ENCODE data around the gene ACTG1.
A peak's percentile ranks its signal among the peaks of the same experiment; 100 is the strongest.

Gene ACTG1

GRCh38 chr17:81492202-81492601, 20.4 kb downstream of the ACTG1 start:
- DNase-seq = no peak

- no peak for DNase-seq
Measured at GRCh38 chr17:81491761-81492160, 20.8 kb downstream of the ACTG1 start.

DNA sequence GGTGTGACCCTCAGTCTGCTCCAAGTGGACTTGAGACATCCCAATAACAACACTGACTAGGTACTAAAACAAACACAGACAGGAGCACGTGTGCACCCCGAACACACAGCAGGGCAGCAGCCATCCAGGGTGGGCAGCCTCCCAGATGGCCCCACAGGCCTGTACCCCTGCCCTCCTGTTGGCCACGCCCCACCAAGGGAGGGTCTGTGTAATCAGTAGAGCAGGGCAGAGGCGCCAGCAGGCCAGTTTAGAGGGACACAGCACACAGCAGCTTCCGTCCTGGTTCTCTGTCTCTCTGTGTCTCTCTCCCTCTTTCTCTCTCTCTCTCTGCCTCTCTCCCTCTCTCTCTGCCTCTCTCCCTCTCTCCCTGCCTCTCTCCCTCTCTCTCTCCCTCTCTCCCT, 21.4 kb downstream of the ACTG1 start:
- DNase-seq = no peak

GRCh38 chr17:81489998-81490992, 22.3 kb downstream of the ACTG1 start:
- DNase-seq = no peak

- no peak for DNase-seq
Measured at GRCh38 chr17:81489012-81489997, 23.3 kb downstream of the ACTG1 start.

- DNase-seq = no peak
Measured at GRCh38 chr17:81488276-81488860, 24.2 kb downstream of the ACTG1 start.

GRCh38 chr17:81487487-81488275, 24.9 kb downstream of the ACTG1 start:
- peak; percentile 85 for DNase-seq

DNA sequence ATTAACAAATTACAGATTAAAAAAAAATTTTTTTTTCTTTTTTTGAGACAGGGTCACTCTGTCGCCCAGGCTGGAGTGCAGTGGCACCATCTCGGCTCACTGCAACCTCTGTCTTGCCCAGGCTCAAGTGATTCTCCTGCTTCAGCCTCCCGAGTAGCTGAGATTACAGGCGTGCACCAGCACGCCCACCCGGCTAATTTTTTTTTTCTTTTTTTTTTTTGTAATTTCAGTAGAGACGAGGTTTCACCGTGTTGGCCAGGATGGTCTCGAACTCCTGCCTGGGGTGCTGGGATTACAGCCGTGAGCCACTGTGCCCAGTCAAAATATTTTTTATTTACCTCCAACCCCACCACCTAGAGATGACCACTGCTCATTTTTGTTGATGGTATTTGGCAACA, 25.5 kb downstream of the ACTG1 start:
- no peak for DNase-seq

DNA sequence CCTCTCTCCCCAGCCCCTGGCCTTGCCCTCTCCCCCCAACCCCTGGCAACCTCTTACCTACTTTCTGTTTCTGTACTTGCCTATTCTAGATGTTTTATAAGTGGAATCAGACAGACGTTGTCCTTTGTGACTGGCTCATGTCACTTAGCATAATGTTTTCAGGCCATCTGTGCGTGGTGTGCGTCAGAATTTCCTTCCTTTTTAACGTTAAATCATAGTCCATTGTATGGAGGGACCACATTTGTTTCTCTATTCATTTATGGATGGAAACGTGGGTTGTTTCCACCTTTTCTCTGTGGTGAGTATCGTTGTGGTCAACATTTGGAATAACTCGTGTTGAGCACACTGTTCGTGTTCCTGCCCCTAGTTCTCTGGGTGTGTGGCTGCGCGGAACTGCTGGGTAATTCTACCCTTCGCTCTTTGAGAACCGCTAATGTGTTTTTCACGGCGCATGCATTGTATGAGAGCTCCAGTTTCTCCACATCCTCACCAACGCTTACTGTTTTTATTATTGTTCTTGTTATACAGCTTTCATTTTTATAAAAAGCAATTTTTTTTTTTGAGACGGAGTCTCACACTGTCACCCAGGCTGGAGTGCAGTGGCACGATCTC, 26.3 kb downstream of the ACTG1 start:
- peak; percentile 31 for DNase-seq

DNA sequence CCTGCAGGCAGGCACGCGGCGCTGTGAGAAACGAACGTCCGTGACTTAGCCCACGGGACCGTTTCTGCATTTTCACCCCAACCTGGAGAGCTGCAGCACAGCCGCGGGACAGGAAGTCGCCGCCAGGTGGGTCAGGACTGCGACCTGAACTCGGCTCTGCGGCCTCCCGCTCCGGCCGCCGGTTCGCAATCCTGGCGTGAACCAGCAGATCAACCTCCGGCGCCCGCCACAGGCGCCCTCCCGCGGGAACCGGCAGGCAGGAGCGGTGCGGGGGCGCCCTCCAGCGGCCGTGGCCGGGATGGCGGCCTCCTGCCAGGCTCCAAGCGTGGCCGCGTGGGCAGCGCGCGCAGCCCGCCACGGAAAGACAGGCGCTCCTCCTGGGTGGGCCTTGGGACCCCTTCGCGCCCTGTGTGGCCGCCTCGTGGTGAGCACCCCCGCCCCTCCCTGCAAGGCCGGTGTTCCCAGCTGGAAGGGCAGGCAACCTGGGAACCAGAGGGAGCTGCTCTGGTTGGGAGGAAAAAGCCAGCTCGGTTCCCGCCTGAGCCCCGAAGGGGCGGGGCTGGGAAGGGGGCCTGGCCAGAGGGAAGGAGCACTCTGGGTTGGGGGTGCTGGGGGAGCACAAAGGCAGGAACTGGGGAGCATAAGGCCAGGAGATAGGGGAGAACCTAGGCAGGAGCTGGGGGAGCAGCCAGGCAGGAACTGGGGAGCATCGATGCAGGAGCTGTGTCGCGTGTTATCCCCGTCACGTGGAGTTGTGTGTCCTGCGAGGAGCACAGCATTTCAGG, 28.2 kb downstream of the ACTG1 start:
- peak; percentile 90 for DNase-seq

DNA sequence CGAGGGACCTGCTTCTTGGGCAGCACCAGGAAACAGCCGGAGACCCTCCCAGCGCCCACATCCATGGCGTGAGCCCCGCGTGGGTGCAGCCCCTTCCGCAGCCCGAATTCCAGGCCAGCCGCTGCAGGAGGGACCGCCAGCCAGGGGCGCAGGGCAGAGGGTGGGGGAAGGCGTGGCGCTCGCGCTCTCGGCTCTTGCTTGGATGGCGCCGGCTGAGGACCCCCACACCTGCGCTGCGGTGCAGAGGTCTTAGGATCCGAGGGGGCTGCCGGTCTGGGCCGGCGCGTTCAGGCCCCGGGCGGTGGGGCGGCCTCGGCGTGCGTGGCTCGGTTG, 28.8 kb downstream of the ACTG1 start:
- DNase-seq = no peak

DNA sequence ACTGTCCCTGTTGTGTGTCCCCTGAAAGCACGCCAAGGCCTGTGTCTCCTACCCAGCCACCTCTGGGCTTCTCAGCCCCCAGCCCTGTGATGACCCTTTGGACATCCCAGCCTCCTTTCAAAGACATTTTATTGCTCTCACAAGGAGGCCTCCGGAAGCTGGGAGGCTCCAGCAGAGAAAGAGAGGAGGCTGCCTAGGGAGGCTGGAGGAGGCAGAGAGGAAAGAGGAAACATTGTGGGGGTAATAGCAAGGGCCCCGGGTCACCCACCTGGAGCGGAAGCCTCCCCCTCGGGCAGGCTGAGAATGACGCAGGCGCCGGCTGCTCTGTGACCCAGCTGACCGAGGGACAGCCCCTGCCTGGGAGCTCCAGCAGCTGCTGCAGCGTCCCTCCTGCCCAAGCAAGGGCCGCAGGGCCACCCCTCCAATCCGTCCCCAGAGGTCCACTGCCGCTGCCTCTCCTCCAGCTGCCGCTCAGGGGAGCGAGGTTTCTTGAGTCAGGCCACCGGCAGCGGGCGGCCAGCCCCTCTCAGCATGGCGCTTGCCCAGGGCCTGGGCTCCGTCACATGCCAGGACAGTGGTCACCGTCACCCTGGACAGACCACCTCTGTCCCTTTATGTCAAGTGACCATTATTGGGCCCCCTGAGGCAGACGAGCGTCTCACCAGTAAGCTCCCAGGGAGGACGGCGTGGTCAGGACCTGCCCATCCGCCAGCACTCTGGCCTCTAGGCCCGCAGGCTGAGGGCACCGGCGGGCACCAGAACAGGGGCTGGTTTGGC, 29.3 kb downstream of the ACTG1 start:
- DNase-seq = peak; percentile 59

- no peak for DNase-seq
Measured at GRCh38 chr17:81482673-81483072, 29.9 kb downstream of the ACTG1 start.

GRCh38 chr17:81481815-81482505, 30.6 kb downstream of the ACTG1 start:
- no peak for DNase-seq

- peak; percentile 70 for DNase-seq
Measured at GRCh38 chr17:81481073-81481799, 31.4 kb downstream of the ACTG1 start.

DNA sequence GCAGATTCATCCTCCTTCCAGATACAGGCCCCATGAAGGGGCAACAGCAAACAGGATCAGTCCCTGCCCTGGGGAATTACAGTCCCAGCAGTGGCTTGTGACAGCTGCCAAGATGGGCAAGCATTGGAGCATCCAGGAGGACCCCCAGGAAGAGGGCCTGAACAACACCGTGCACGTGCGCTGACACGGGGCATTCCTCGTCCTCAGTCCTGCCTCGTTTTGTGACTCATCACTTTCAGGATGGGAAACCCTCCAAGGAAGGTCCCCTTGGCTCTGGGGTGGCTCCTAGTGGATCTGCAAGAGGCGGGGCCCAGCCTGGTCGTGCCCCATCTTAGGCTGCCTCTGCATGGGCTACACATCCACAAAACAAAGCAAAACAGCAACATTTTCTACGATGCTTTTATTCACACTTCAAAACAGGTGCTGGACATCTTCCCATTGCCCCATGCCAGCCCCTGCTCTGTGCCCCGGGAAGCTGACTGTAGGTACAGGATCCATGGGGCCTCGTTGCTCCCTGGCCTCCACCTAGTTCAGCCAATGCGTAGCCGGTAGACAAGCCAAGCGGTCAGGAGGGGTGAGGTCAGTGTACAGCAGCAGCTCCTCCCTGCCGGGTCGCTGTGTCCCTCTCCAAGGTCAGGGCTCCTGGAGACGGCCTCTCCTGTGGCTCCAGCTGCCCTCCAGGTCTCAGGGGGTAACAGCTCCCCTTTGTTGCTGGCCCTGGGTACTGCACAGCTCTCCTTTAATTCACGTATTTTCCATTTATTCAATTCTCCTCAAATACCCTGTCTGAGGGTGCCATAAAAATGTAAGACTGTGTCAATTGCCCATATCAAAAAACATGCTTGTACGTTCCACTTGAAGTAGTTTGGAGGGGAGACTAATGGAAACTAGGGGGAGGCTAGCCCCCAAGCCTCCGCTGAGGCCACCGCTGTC, 32.2 kb downstream of the ACTG1 start:
- no peak for DNase-seq

GRCh38 chr17:81479175-81480071, 33.2 kb downstream of the ACTG1 start:
- DNase-seq = no peak
